GM12878 (cell line): ENCODE measurements around the gene CYTH2. TPM values are rescaled to one million over a fixed set of nuclear protein-coding genes. Genes with fewer than 3 reads are reported as not detected.

ENCODE experiments used
- ATAC-seq: fragments of 200-7000 bp; cut with Tn5 transposase; 3 replicates; pipeline ENCODE4 v1.9.1; 2020; ENCODE audit warnings: mild to moderate bottlenecking, moderate library complexity
- BruUV-seq: library from RNA; stranded (reverse); fragments of 400-500 nt; replicated peaks from 2 replicates; lab custom pipeline; 2021; lab: Mats Ljungman, UMichigan
- CTCF ChIA-PET: fragments of 300-600 bp; sonication (Branson Sonifier 250); formaldehyde crosslinking; extraction: SDS; loops from one replicate; lab custom pipeline; 2021; ENCODE audit warnings: inconsistent platforms; lab: Yijun Ruan, JAX
- POLR2A ChIA-PET: fragments of 350-600 bp; formaldehyde crosslinking; extraction: SDS; loops from one replicate; lab custom pipeline; 2021; ENCODE audit warnings: inconsistent platforms; lab: Charles Lee
- RAD21 ChIA-PET: fragments of 300-600 bp; sonication (Branson Sonifier 250); formaldehyde crosslinking; loops from one replicate; lab custom pipeline; 2023; ENCODE audit warnings: antibody characterized with exemption; ENCODE audit not compliant: unreplicated experiment; lab: Charles Lee
- SMC1A ChIA-PET: fragments of 300-600 bp; sonication (Branson Sonifier 250); formaldehyde crosslinking; loops from one replicate; lab custom pipeline; 2023; ENCODE audit not compliant: unreplicated experiment, uncharacterized antibody; lab: Charles Lee
- DNase-seq: peaks from one replicate; pipeline ENCODE4 v3.0.0-alpha.2; 2011; ENCODE audit warnings: low read depth, low spot score
- FAIRE-seq: peaks from 3 replicates; lab custom pipeline; 2011; peaks lifted over from hg19 to GRCh38; lab: Jason Lieb, UNC
- H2AFZ ChIP-seq: 2 replicates; pipeline ENCODE4 v1.6.0; 2011; ENCODE audit warnings: low read depth, low read length, control low read depth; ENCODE audit not compliant: control insufficient read depth
- H3K27ac ChIP-seq: 2 replicates; pipeline ENCODE4 v1.5.1; 2011; ENCODE audit warnings: control low read depth; ENCODE audit not compliant: control insufficient read depth, insufficient read depth
- H3K27me3 ChIP-seq, 2 experiments: replicated peaks in 1 of 2; 2 replicates each; pipeline versions ENCODE4 v1.6.0 to v1.6.1; 2011; ENCODE audit warnings: low read length in 1 of 2; ENCODE audit not compliant: control insufficient read depth in 2 of 2, insufficient read depth in 2 of 2
- H3K36me3 ChIP-seq, 2 experiments: 2 replicates each; pipeline ENCODE4 v1.5.1; 2011; ENCODE audit warnings: low read length in 1 of 2; ENCODE audit not compliant: control insufficient read depth in 2 of 2, insufficient read depth in 2 of 2
- H3K4me1 ChIP-seq: 2 replicates; pipeline ENCODE4 v1.6.1; 2011; ENCODE audit warnings: mild to moderate bottlenecking, low read length, moderate library complexity, mixed read lengths; ENCODE audit not compliant: control insufficient read depth, insufficient read depth
- H3K4me2 ChIP-seq: 2 replicates; pipeline ENCODE4 v1.6.0; 2011; ENCODE audit warnings: control low read depth; ENCODE audit not compliant: control insufficient read depth, insufficient read depth
- H3K4me3 ChIP-seq: fragments of 200-600 bp; sonication (generic); 2 replicates; pipeline ENCODE4 v1.5.1; 2016
- H3K79me2 ChIP-seq: 2 replicates; pipeline ENCODE4 v1.6.0; 2011; ENCODE audit warnings: low read length; ENCODE audit not compliant: control insufficient read depth, insufficient read depth
- H3K9ac ChIP-seq: 2 replicates; pipeline ENCODE4 v1.8.0; 2011; ENCODE audit warnings: low read length, control low read depth, mixed read lengths; ENCODE audit not compliant: control insufficient read depth, insufficient read depth
- H3K9me3 ChIP-seq: replicated peaks from 3 replicates; pipeline ENCODE4 v1.5.1; 2011; ENCODE audit warnings: mild to moderate bottlenecking, low read length; ENCODE audit not compliant: control insufficient read depth, insufficient read depth
- H4K20me1 ChIP-seq: 2 replicates; pipeline ENCODE4 v1.6.0; 2011; ENCODE audit not compliant: control insufficient read depth, insufficient read depth
- CHD1 ChIP-seq: IDR thresholded peaks from 2 replicates; pipeline ENCODE4 v1.6.1; 2012; ENCODE audit warnings: low read depth, low read length, improper control_type of control experiment
- CHD2 ChIP-seq: IDR thresholded peaks from 2 replicates; pipeline ENCODE4 v1.6.1; 2011; ENCODE audit warnings: low read depth, low read length, improper control_type of control experiment, borderline replicate concordance
- EED ChIP-seq: sonication (generic); IDR thresholded peaks from 2 replicates; pipeline ENCODE4 v1.6.1; 2016; ENCODE audit warnings: antibody characterized with exemption, low read depth
- IKZF2 ChIP-seq, 2 experiments: fragments of 450-650 bp; IDR thresholded peaks; 2 replicates each; pipeline ENCODE4 v1.6.1; 2017; ENCODE audit warnings: mild to moderate bottlenecking in 2 of 2, moderate library complexity in 2 of 2
- MTA2 ChIP-seq: fragments of 450-650 bp; IDR thresholded peaks from 2 replicates; pipeline ENCODE4 v1.6.1; 2016; ENCODE audit warnings: low read depth, mild to moderate bottlenecking, moderate library complexity
- POU2F2 ChIP-seq: IDR thresholded peaks from 3 replicates; pipeline ENCODE4 v1.6.1; 2011; ENCODE audit warnings: low read depth, mild to moderate bottlenecking, low read length, borderline replicate concordance
- RAD21 ChIP-seq: IDR thresholded peaks from 2 replicates; pipeline ENCODE4 v1.6.1; 2011; ENCODE audit warnings: mild to moderate bottlenecking, low read depth, low read length, moderate library complexity; ENCODE audit not compliant: insufficient read depth
- SMAD1 ChIP-seq: fragments of 450-650 bp; IDR thresholded peaks from 2 replicates; pipeline ENCODE4 v1.6.1; 2018; ENCODE audit warnings: mild to moderate bottlenecking, low read depth; ENCODE audit not compliant: partially characterized antibody
- SMARCA5 ChIP-seq: fragments of 450-650 bp; IDR thresholded peaks from 2 replicates; pipeline ENCODE4 v1.6.1; 2017; ENCODE audit warnings: mild to moderate bottlenecking
- SUZ12 ChIP-seq: fragments of 200-600 bp; sonication (generic); IDR thresholded peaks from one replicate; pipeline ENCODE4 v1.6.1; 2018; ENCODE audit warnings: antibody characterized with exemption, mild to moderate bottlenecking; ENCODE audit not compliant: unreplicated experiment
- WGBS: methylation state at CpG from one replicate; pipeline ENCODE4 v1.1.6; 2016; ENCODE audit warnings: low lambda C conversion rate; ENCODE audit not compliant: insufficient replicate concordance, insufficient coverage; ENCODE audit errors: missing lambda C conversion rate; 5-methylcytosine and 5-hydroxymethylcytosine counted together
- in situ Hi-C: fragments of 300-500 bp; cut with MboI; formaldehyde crosslinking; loops from 9 replicates; pipeline ENCODE4 v1.14.3; 2018; ENCODE audit warnings: mixed read lengths
- intact Hi-C: fragments of 100-400 bp; cut with micrococcal nuclease; formaldehyde crosslinking; loops from one replicate; pipeline ENCODE4 v1.14.2; 2022; ENCODE audit not compliant: unreplicated experiment
- polyA plus RNA-seq, 11 experiments: library from polyadenylated mRNA; depleted of rRNA in 4 of 11; unstranded in 6 of 11; stranded (reverse) in 5 of 11; fragments of >200 nt; fragmentation: Nextera tagmentation in 4 of 11; fragmentation: Illumina TruSeq in 1 of 11; extraction: Ambion mirVana in 4 of 11; extraction: Trizol in 1 of 11; gene quantifications; 1 replicate in 1 of 11; 2 replicates in 10 of 11; pipeline versions ENCODE4 v1.2.1 to v1.2.3, GENCODE V29; 2011 to 2016; ENCODE audit warnings: inconsistent platforms in 2 of 11, missing spikeins in 2 of 11, low read depth in 1 of 11
- total RNA-seq, 4 experiments: library from RNA; depleted of rRNA in 3 of 4; stranded (reverse); fragments of >200 nt in 3 of 4; fragmentation: Illumina TruSeq in 1 of 4; extraction: Trizol in 1 of 4; gene quantifications; 2 replicates each; pipeline versions ENCODE4 v1.2.1 to v1.2.3, GENCODE V29; 2013 to 2021
- TF ChIP-seq, protein P1 (sequence below): IDR thresholded peaks from 2 replicates; pipeline ENCODE4 v1.6.1; 2011; ENCODE audit warnings: mild to moderate bottlenecking, low read depth, low read length, moderate library complexity; ENCODE audit not compliant: insufficient replicate concordance
- TF ChIP-seq, protein P2 (sequence below), 3 experiments: IDR thresholded peaks in 2 of 3; conservative IDR thresholded peaks in 1 of 3; 2 replicates each; pipeline ENCODE4 v1.5.1; 2011; ENCODE audit warnings: low read depth in 3 of 3, low read length in 3 of 3, mild to moderate bottlenecking in 3 of 3, control low read depth in 2 of 3, moderate library complexity in 2 of 3, inconsistent platforms in 1 of 3, mixed read lengths in 1 of 3; ENCODE audit not compliant: control insufficient read depth in 2 of 3, insufficient read depth in 1 of 3; ENCODE audit errors: extremely low read depth in 1 of 3
- TF ChIP-seq, protein P3 (sequence below): IDR thresholded peaks from 2 replicates; pipeline ENCODE4 v1.6.1; 2011; ENCODE audit warnings: borderline replicate concordance, low read depth, mild to moderate bottlenecking, moderate library complexity, mixed read lengths, low read length; ENCODE audit not compliant: insufficient read depth; ENCODE audit errors: extremely low read length
- TF ChIP-seq, protein P4 (sequence below): fragments of 450-650 bp; IDR thresholded peaks from 2 replicates; pipeline ENCODE4 v1.6.1; 2017; ENCODE audit warnings: mild to moderate bottlenecking, low read depth, inconsistent platforms; ENCODE audit not compliant: poor library complexity, severe bottlenecking

Gene CYTH2
- total and polyA plus RNA-seq, 10 of the 15 experiments (the other 5 are each of a cell fraction or from before 2014, with no cell fraction given): 1.3 to 31.9 (median 22.2) TPM

DNA sequence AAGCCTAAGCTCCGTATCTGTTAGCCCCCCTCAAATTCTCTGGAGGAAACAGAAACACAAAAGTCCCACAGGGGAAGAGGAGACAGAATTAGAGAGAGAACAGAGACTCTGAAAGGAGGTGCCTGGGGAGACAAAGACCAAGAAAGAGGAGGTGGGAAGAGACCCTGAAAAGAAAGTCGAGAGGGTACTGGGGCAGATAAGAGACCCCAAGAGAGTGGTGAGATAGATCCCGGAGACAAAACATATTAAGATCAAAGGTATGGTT lies 24.3 kb upstream of the CYTH2 start (continued):
- TF ChIP-seq, protein P1, sequence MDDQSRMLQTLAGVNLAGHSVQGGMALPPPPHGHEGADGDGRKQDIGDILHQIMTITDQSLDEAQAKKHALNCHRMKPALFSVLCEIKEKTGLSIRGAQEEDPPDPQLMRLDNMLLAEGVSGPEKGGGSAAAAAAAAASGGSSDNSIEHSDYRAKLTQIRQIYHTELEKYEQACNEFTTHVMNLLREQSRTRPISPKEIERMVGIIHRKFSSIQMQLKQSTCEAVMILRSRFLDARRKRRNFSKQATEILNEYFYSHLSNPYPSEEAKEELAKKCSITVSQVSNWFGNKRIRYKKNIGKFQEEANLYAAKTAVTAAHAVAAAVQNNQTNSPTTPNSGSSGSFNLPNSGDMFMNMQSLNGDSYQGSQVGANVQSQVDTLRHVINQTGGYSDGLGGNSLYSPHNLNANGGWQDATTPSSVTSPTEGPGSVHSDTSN: no peak
- TF ChIP-seq SUZ12 (no peak), POU2F2 (no peak), CHD1 (no peak), EED (no peak)

DNA sequence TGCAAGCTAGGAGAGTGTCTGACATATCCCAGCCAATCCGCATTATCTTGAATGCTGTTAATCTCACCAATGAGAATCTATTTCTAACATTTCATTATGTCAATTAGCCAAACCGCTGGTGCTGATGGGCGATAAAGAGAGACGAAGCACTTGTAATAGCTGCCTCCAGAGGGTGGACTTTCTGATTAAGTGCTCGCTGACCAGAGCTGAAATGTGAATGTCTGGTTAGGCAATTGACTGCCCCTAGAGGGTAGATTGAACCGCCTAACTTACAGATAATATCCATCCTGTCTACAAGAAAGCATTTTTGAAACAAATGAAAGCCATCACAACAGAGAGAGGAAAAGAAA lies 23.9 kb upstream of the CYTH2 start:
- Histone ChIP-seq H3K27ac (peak overlapping the region; percentile 89), H3K36me3 (peaks cover 4 to 10% of the 10 kb centered on the region in 2 experiments), H3K9ac (peak overlapping the region; percentile 79), H3K4me2 (peak overlapping the region; percentile 88), H3K4me1 (peaks cover 25% of the 10 kb centered on the region), H3K9me3 (no peaks in the 10 kb centered on the region), H3K27me3 (peaks cover 0 to 1% of the 10 kb centered on the region in 2 experiments; a peak in 1 of 4 replicates), H3K79me2 (peaks cover 17% of the 10 kb centered on the region), H2AFZ (peak overlapping the region; percentile 84), H3K4me3 (peak overlapping the region; percentile 87), H4K20me1 (no peaks in the 10 kb centered on the region)
- in situ Hi-C loops: no loop called here
- ChIA-PET SMC1A (interaction anchor here (0.8 to 1.8 kb wide), 4 partner anchors 24 to 131 kb away, joined by 3 to 8 read pairs (median 4); partner anchors contain the start of gene KDELR1), CTCF (interaction anchor here (1.0 to 3.3 kb wide), 4 partner anchors 24 to 131 kb away, joined by 3 to 18 read pairs (median 5); partner anchors contain the start of gene KDELR1), RAD21 (interaction anchor here (0.5 to 1.7 kb wide), 6 partner anchors 45 to 139 kb away, joined by 3 to 10 read pairs (median 4); partner anchors contain the start of genes KDELR1 and TMEM143), POLR2A (interaction anchor here (0.5 to 1.0 kb wide), 4 partner anchors 23 to 81 kb away, joined by 3 to 8 read pairs (median 4); partner anchors contain the start of genes SYNGR4 and TMEM143)
- FAIRE-seq (no peak), ATAC-seq (peak; percentile 70), DNase-seq (no peak)
- under 1% methylated on average over 6 of the region's 6 CpGs for WGBS
- intact Hi-C loops: loop anchor here (1.0 kb wide), 1 partner anchor 94 kb away; no protein-coding TSS in a partner anchor
- no TSS peak for BruUV-seq
- TF ChIP-seq, protein P2, sequence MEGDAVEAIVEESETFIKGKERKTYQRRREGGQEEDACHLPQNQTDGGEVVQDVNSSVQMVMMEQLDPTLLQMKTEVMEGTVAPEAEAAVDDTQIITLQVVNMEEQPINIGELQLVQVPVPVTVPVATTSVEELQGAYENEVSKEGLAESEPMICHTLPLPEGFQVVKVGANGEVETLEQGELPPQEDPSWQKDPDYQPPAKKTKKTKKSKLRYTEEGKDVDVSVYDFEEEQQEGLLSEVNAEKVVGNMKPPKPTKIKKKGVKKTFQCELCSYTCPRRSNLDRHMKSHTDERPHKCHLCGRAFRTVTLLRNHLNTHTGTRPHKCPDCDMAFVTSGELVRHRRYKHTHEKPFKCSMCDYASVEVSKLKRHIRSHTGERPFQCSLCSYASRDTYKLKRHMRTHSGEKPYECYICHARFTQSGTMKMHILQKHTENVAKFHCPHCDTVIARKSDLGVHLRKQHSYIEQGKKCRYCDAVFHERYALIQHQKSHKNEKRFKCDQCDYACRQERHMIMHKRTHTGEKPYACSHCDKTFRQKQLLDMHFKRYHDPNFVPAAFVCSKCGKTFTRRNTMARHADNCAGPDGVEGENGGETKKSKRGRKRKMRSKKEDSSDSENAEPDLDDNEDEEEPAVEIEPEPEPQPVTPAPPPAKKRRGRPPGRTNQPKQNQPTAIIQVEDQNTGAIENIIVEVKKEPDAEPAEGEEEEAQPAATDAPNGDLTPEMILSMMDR (IDR thresholded peaks at IDR 0.05 in 2 of 3, conservative IDR thresholded peaks at IDR 0.05 in 1 of 3; ENCODE audit: control insufficient read depth in 2 of 3, extremely low read depth in 1 of 3, insufficient read depth in 1 of 3, low read depth in 3 of 3, low read length in 3 of 3): peak; percentile 32 to 36 (median 32); a peak in 4 of 6 replicates
- peak; percentile 31; the same call in 1 of the 2 replicates for TF ChIP-seq RAD21
- TF ChIP-seq MTA2: no peak
- TF ChIP-seq, protein P3, sequence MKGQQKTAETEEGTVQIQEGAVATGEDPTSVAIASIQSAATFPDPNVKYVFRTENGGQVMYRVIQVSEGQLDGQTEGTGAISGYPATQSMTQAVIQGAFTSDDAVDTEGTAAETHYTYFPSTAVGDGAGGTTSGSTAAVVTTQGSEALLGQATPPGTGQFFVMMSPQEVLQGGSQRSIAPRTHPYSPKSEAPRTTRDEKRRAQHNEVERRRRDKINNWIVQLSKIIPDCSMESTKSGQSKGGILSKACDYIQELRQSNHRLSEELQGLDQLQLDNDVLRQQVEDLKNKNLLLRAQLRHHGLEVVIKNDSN: no peak
- no peak for TF ChIP-seq SMAD1
- no peak for TF ChIP-seq IKZF2 (IDR thresholded peaks at IDR 0.05)
- no peak for TF ChIP-seq CHD2
- TF ChIP-seq, protein P4, sequence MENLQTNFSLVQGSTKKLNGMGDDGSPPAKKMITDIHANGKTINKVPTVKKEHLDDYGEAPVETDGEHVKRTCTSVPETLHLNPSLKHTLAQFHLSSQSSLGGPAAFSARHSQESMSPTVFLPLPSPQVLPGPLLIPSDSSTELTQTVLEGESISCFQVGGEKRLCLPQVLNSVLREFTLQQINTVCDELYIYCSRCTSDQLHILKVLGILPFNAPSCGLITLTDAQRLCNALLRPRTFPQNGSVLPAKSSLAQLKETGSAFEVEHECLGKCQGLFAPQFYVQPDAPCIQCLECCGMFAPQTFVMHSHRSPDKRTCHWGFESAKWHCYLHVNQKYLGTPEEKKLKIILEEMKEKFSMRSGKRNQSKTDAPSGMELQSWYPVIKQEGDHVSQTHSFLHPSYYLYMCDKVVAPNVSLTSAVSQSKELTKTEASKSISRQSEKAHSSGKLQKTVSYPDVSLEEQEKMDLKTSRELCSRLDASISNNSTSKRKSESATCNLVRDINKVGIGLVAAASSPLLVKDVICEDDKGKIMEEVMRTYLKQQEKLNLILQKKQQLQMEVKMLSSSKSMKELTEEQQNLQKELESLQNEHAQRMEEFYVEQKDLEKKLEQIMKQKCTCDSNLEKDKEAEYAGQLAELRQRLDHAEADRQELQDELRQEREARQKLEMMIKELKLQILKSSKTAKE: no peak
- TF ChIP-seq SMARCA5: 0 out of 2 replicates have a peak, but pooled peaks have one; percentile 33
